HG02870 (cell line): ENCODE measurements around the gene KCNT1.

Experiments used
- ATAC-seq: cut with Tn5 transposase; IDR thresholded peaks from one replicate; pipeline ENCODE4 v1.9.1; 2021; ENCODE audit warnings: mild to moderate bottlenecking, moderate library complexity; ENCODE audit not compliant: unreplicated experiment

KCNT1 gene

GRCh38 chr9:135762921-135763320, 60.9 kb downstream of the KCNT1 start:
- no peak for ATAC-seq

- ATAC-seq = no peak
These were observed 61.9 kb downstream of the KCNT1 start for GRCh38 chr9:135763716-135764446.

GRCh38 chr9:135764731-135765130, 62.7 kb downstream of the KCNT1 start:
- no peak for ATAC-seq

DNA sequence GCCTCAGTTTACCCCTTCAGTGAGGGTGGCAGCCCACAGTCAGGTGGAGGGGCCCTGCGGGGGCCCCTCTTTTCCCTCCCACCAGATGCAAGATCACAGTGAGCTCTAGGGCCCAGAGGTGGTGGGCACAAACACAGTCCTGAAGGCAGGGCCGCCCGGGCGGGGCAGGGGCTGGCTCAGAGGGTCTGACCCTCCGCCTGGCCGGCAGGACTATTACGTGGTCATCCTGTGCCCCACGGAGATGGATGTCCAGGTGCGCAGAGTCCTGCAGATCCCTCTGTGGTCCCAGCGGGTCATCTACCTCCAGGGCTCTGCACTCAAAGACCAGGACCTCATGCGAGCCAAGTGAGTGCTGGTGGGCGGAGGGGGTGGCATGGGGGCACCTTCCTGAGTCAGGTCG, 63.4 kb downstream of the KCNT1 start:
- no peak for ATAC-seq

- no peak for ATAC-seq
These were observed 64.3 kb downstream of the KCNT1 start for GRCh38 chr9:135766251-135766650.

- ATAC-seq = no peak
These were observed 64.7 kb downstream of the KCNT1 start for GRCh38 chr9:135766707-135767106.

- no peak for ATAC-seq
These were observed 66.7 kb downstream of the KCNT1 start for GRCh38 chr9:135768516-135769218.

- ATAC-seq = no peak
These were observed 67.7 kb downstream of the KCNT1 start for GRCh38 chr9:135769489-135770202.

DNA sequence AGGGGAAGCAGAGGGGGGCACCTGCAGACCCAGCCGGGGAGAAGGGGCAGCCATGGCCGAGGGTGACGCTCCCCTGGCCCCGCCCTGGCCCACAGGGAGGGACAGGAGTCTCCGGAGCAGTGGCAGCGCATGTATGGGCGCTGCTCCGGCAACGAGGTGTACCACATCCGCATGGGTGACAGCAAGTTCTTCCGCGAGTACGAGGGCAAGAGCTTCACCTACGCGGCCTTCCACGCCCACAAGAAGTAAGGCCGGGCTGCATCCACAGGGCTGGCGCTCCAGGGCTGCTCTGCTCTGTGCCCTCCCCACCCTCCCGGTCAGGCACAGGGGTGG, 68.2 kb downstream of the KCNT1 start:
- no peak for ATAC-seq

DNA sequence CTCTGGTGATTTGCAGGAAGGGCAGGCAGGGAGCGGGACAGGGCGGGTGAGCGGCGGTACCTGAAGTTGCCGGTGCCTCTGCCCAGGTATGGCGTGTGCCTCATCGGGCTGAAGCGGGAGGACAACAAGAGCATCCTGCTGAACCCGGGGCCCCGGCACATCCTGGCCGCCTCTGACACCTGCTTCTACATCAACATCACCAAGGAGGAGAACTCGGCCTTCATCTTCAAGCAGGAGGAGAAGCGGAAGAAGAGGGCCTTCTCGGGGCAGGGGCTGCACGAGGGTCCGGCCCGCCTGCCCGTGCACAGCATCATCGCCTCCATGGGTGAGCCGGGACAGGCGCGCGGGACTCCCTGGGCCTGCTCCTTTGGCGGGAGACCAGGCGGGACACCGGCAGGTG, 68.8 kb downstream of the KCNT1 start:
- no peak for ATAC-seq

GRCh38 chr9:135771401-135772051, 69.5 kb downstream of the KCNT1 start:
- ATAC-seq = no peak

DNA sequence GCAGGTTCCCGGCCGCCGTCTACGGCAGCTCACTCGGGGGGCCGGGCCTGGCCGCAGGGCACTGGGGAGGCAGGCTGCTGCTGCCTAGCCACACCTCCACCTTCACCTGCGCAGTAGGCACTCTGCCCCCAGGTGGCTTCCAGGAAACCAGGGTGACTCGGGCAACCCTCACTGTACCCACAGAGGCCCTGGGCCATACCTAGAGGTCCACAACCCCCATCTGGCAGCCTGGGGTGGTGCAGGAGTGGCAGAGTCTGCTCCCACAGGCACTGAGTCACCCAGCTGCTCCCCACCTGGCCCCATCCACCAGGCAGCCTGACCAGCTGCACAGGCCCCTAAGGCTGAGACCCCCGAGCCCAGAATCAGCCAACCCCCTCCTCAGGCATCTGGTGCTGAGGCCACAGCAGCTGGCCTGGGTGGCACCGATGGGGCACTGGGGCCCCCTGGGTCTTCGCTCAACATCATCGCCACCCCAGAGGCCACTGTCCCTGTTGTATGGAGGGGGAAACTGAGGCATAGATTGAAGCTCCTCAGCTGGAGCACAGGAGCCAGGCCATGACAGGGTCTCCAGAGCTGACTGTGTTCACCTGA, 70.2 kb downstream of the KCNT1 start:
- no peak for ATAC-seq

- no peak for ATAC-seq
These were observed 70.9 kb downstream of the KCNT1 start for GRCh38 chr9:135772702-135773493.

DNA sequence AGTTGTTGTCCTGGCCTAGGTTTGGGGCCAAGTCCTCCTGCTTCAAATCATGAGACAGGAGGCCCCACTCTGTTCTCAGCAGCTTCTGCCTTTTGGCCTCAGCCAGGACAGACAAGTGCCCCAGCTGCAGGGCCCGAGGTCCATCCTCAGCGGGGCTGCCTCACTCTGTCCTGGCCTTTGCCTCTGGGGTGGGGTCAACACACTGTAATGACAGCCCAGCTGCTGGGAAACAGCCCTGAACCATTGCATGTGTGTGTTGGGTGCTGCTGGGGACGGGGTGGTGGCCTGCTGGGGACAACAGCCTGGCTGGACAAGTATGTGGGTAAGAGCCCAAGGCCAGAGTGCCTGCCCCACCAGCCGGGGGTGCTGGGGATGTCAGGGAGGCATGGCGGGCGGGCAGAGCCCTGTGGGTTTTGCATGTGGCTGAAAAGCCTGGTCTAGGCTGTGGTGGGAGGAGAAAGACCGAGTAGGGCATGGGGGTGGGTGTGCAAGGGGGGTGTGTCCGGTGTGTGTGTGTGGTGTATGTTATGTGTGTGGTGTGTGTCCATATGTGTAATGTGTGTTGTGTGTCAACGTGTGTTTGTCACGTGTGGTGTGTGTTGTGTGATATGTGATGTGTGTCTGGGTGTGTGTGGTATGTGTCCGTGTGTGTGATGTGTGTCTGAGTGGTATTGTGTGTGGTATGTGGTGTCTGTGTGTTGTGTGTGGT, 71.7 kb downstream of the KCNT1 start:
- no peak for ATAC-seq

- ATAC-seq = no peak
These were observed 72.3 kb downstream of the KCNT1 start for GRCh38 chr9:135774239-135774747.

DNA sequence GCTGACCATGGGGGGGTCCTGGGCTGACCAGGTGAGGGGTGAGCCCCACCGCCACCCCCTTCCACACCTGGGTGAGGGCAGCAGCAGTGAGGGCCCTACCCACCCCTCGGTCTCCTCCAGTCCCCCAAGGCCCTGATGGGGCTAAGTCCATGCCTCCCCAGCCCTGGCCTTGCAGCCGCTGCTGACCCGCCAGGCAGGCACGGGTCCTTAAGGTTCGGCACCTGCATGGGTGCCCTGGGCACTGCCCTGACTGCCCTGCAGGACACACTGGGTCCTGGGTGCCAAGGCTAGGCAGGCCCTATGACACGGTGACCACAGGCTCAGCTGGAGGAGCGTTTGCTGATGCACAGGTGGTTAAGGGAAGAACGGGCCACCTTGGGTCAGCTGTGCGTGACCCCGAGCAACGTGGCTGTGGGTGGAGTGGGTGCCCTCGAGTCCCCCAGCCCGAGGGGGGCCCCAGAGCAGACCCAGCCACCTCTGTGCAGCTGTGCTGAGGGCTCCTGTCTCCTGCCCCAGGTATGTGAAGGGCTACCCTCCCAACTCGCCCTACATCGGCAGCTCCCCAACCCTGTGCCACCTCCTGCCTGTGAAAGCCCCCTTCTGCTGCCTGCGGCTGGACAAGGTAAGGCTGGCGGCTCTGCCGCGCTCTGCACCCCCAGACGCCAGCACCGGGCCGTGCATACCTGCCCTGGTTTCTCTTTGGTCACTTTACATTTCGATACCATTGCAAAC, 73.0 kb downstream of the KCNT1 start:
- ATAC-seq = no peak

DNA sequence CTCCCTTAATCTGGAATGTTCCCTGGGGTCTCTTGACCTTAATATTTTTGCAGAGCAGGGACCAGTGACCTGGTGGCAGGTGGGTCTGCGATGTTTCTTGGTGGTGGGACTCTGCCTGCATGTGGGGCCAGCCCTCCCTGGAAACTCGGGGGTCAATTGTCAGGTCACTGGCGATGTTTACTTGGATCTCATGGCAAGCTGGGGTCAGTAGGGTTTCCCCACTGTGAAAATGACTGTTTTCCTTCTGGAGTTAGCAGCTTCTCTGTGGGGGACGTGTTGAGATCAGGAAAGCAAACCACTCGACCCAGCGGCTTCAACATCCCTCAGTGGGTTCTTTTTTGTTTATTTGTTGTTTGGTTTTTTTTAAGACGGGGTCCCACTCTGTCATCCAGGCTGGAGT, 73.9 kb downstream of the KCNT1 start:
- ATAC-seq = no peak

GRCh38 chr9:135776893-135777622, 75.1 kb downstream of the KCNT1 start:
- no peak for ATAC-seq
